WTC11 (cell line): Measurements from ENCODE around the gene BSN. TPM values are rescaled to one million over a fixed set of nuclear protein-coding genes. Genes with fewer than 3 reads are reported as not detected.
A peak's percentile ranks its signal among the peaks of the same experiment; 100 is the strongest.

Experiments
- ATAC-seq: fragments of 200-7000 bp; cut with Tn5 transposase; 2 replicates; pipeline ENCODE4 v1.10.0; 2021; ENCODE audit warnings: mild to moderate bottlenecking, moderate library complexity
- CTCF ChIA-PET: fragments of 300-600 bp; sonication (Branson Sonifier 250); formaldehyde crosslinking; loops from one replicate; lab custom pipeline; 2021; ENCODE audit warnings: antibody characterized with exemption; lab: Charles Lee
- POLR2A ChIA-PET: fragments of 350-600 bp; sonication (Branson Sonifier 250); formaldehyde crosslinking; loops from one replicate; lab custom pipeline; 2021; ENCODE audit warnings: antibody characterized with exemption; lab: Charles Lee
- DNase-seq: peaks from one replicate; pipeline ENCODE4 v3.0.0; 2021; ENCODE audit warnings: low spot score
- H3K27ac Mint-ChIP-seq: 2 replicates; pipeline ENCODE4 v1.8.0; 2021; ENCODE audit warnings: mixed read lengths
- H3K27me3 Mint-ChIP-seq: 2 replicates; pipeline ENCODE4 v1.8.0; 2021; ENCODE audit warnings: low read depth, mild to moderate bottlenecking, moderate library complexity, mixed read lengths
- H3K36me3 Mint-ChIP-seq: 2 replicates; pipeline ENCODE4 v1.8.0; 2021; ENCODE audit warnings: mixed read lengths
- H3K4me1 Mint-ChIP-seq: 2 replicates; pipeline ENCODE4 v1.8.0; 2022; ENCODE audit warnings: mixed read lengths
- H3K4me3 Mint-ChIP-seq: 2 replicates; pipeline ENCODE4 v1.8.0; 2021; ENCODE audit warnings: mild to moderate bottlenecking, moderate library complexity, mixed read lengths
- H3K9me3 Mint-ChIP-seq: 2 replicates; pipeline ENCODE4 v1.8.0; 2021; ENCODE audit warnings: mixed read lengths
- ATF1 ChIP-seq: sonication (generic); formaldehyde crosslinking; IDR thresholded peaks from 2 replicates; pipeline ENCODE4 v1.8.1; 2023; ENCODE audit warnings: mild to moderate bottlenecking, moderate library complexity, missing genetic modification reagents
- CBFB ChIP-seq: sonication (generic); formaldehyde crosslinking; IDR thresholded peaks from 2 replicates; pipeline ENCODE4 v1.8.1; 2022; ENCODE audit warnings: mild to moderate bottlenecking, low read depth, missing genetic modification reagents
- CREB1 ChIP-seq: sonication (generic); formaldehyde crosslinking; IDR thresholded peaks from 2 replicates; pipeline ENCODE4 v1.8.0; 2023; ENCODE audit warnings: mild to moderate bottlenecking, missing genetic modification reagents
- ELF4 ChIP-seq: sonication (generic); formaldehyde crosslinking; IDR thresholded peaks from 2 replicates; pipeline ENCODE4 v1.8.1; 2022; ENCODE audit warnings: low read depth, mild to moderate bottlenecking, moderate library complexity, missing genetic modification reagents
- ESRRA ChIP-seq: sonication (generic); formaldehyde crosslinking; IDR thresholded peaks from 2 replicates; pipeline ENCODE4 v1.8.1; 2022; ENCODE audit warnings: mild to moderate bottlenecking, missing genetic modification reagents, borderline replicate concordance
- ETV6 ChIP-seq: sonication (generic); formaldehyde crosslinking; IDR thresholded peaks from 2 replicates; pipeline ENCODE4 v1.8.1; 2022; ENCODE audit warnings: mild to moderate bottlenecking, missing genetic modification reagents
- FOXJ3 ChIP-seq: sonication (generic); formaldehyde crosslinking; IDR thresholded peaks from 2 replicates; pipeline ENCODE4 v1.9.0; 2021; ENCODE audit warnings: missing genetic modification reagents, mild to moderate bottlenecking, borderline replicate concordance
- FOXP1 ChIP-seq: sonication (generic); formaldehyde crosslinking; IDR thresholded peaks from 2 replicates; pipeline ENCODE4 v1.8.0; 2022; ENCODE audit warnings: missing genetic modification reagents, mild to moderate bottlenecking, moderate library complexity, borderline replicate concordance
- JUN ChIP-seq: sonication (generic); formaldehyde crosslinking; IDR thresholded peaks from 2 replicates; pipeline ENCODE4 v1.8.0; 2023; ENCODE audit warnings: mild to moderate bottlenecking, missing genetic modification reagents
- MYBL2 ChIP-seq: sonication (generic); formaldehyde crosslinking; IDR thresholded peaks from 2 replicates; pipeline ENCODE4 v1.8.1; 2023; ENCODE audit warnings: mild to moderate bottlenecking, moderate library complexity, missing genetic modification reagents
- NFYB ChIP-seq: sonication (generic); formaldehyde crosslinking; conservative IDR thresholded peaks from 2 replicates; pipeline ENCODE4 v1.8.0; 2022; ENCODE audit warnings: low read depth, missing genetic modification reagents
- NR2C2 ChIP-seq: sonication (generic); formaldehyde crosslinking; IDR thresholded peaks from 2 replicates; pipeline ENCODE4 v1.8.0; 2022; ENCODE audit warnings: mild to moderate bottlenecking, missing genetic modification reagents
- PRRX2 ChIP-seq: fragments of 250-450 bp; sonication (Bioruptor Pico); IDR thresholded peaks from 2 replicates; pipeline ENCODE4 v1.8.0; 2021; ENCODE audit warnings: mild to moderate bottlenecking
- RELA ChIP-seq: sonication (generic); formaldehyde crosslinking; IDR thresholded peaks from 2 replicates; pipeline ENCODE4 v1.8.1; 2022; ENCODE audit warnings: missing genetic modification reagents, mild to moderate bottlenecking, borderline replicate concordance
- SMAD3 ChIP-seq: sonication (generic); formaldehyde crosslinking; IDR thresholded peaks from 2 replicates; pipeline ENCODE4 v1.8.0; 2022; ENCODE audit warnings: missing genetic modification reagents, mild to moderate bottlenecking, borderline replicate concordance
- SMAD4 ChIP-seq: sonication (generic); formaldehyde crosslinking; IDR thresholded peaks from 2 replicates; pipeline ENCODE4 v1.8.0; 2022; ENCODE audit warnings: mild to moderate bottlenecking, missing genetic modification reagents
- SP1 ChIP-seq: sonication (generic); formaldehyde crosslinking; conservative IDR thresholded peaks from 2 replicates; pipeline ENCODE4 v1.8.1; 2022; ENCODE audit warnings: missing genetic modification reagents
- TCF7 ChIP-seq: sonication (generic); formaldehyde crosslinking; IDR thresholded peaks from 2 replicates; pipeline ENCODE4 v1.8.0; 2022; ENCODE audit warnings: mild to moderate bottlenecking, low read depth, missing genetic modification reagents, moderate library complexity
- TEAD1 ChIP-seq: sonication (generic); formaldehyde crosslinking; IDR thresholded peaks from 2 replicates; pipeline ENCODE4 v1.8.0; 2022; ENCODE audit warnings: mild to moderate bottlenecking, missing genetic modification reagents
- TEAD4 ChIP-seq: sonication (generic); formaldehyde crosslinking; IDR thresholded peaks from 2 replicates; pipeline ENCODE4 v1.8.0; 2022; ENCODE audit warnings: mild to moderate bottlenecking, missing genetic modification reagents
- ZNF219 ChIP-seq: sonication (generic); formaldehyde crosslinking; IDR thresholded peaks from 2 replicates; pipeline ENCODE4 v1.8.0; 2023; ENCODE audit warnings: missing genetic modification reagents, mild to moderate bottlenecking, borderline replicate concordance
- ZNF232 ChIP-seq: sonication (generic); formaldehyde crosslinking; IDR thresholded peaks from 2 replicates; pipeline ENCODE4 v1.8.0; 2022; ENCODE audit warnings: mild to moderate bottlenecking, missing genetic modification reagents
- ZNF263 ChIP-seq: sonication (generic); formaldehyde crosslinking; IDR thresholded peaks from 2 replicates; pipeline ENCODE4 v1.8.1; 2022; ENCODE audit warnings: low read depth, mild to moderate bottlenecking, moderate library complexity, missing genetic modification reagents
- ZNF317 ChIP-seq: sonication (generic); formaldehyde crosslinking; IDR thresholded peaks from 2 replicates; pipeline ENCODE4 v1.8.1; 2023; ENCODE audit warnings: low read depth, mild to moderate bottlenecking, moderate library complexity, missing genetic modification reagents, borderline replicate concordance
- ZNF416 ChIP-seq: fragments of 250-450 bp; sonication (Bioruptor Pico); IDR thresholded peaks from 2 replicates; pipeline ENCODE4 v1.9.0; 2021; ENCODE audit warnings: mild to moderate bottlenecking, inconsistent platforms
- ZNF423 ChIP-seq: fragments of 250-450 bp; sonication (Bioruptor Pico); IDR thresholded peaks from 2 replicates; pipeline ENCODE4 v2.1.2; 2022; ENCODE audit warnings: mild to moderate bottlenecking, moderate library complexity
- total RNA-seq: library from RNA; stranded (reverse); gene quantifications from 3 replicates; pipeline ENCODE4 v1.2.3, GENCODE V29; 2021
- TF ChIP-seq, protein P1 (sequence below): fragments of 250-450 bp; sonication (Bioruptor Pico); IDR thresholded peaks from 2 replicates; pipeline ENCODE4 v2.1.2; 2022; ENCODE audit warnings: mild to moderate bottlenecking, moderate library complexity
- TF ChIP-seq, protein P2 (sequence below): sonication (generic); formaldehyde crosslinking; IDR thresholded peaks from 2 replicates; pipeline ENCODE4 v1.8.1; 2023; ENCODE audit warnings: mild to moderate bottlenecking, missing genetic modification reagents
- TF ChIP-seq, protein P3 (sequence below): sonication (generic); formaldehyde crosslinking; IDR thresholded peaks from 2 replicates; pipeline ENCODE4 v1.8.1; 2022; ENCODE audit warnings: mild to moderate bottlenecking, moderate library complexity, missing genetic modification reagents
- TF ChIP-seq, protein P4 (sequence below): sonication (generic); formaldehyde crosslinking; IDR thresholded peaks from 2 replicates; pipeline ENCODE4 v1.8.1; 2023; ENCODE audit warnings: mild to moderate bottlenecking, moderate library complexity, missing genetic modification reagents
- TF ChIP-seq, protein P5 (sequence below): sonication (generic); formaldehyde crosslinking; IDR thresholded peaks from 2 replicates; pipeline ENCODE4 v1.8.0; 2022; ENCODE audit warnings: mild to moderate bottlenecking, missing genetic modification reagents

Gene BSN
- total RNA-seq, 1 experiment from 2014 or later = 2.8 TPM

DNA sequence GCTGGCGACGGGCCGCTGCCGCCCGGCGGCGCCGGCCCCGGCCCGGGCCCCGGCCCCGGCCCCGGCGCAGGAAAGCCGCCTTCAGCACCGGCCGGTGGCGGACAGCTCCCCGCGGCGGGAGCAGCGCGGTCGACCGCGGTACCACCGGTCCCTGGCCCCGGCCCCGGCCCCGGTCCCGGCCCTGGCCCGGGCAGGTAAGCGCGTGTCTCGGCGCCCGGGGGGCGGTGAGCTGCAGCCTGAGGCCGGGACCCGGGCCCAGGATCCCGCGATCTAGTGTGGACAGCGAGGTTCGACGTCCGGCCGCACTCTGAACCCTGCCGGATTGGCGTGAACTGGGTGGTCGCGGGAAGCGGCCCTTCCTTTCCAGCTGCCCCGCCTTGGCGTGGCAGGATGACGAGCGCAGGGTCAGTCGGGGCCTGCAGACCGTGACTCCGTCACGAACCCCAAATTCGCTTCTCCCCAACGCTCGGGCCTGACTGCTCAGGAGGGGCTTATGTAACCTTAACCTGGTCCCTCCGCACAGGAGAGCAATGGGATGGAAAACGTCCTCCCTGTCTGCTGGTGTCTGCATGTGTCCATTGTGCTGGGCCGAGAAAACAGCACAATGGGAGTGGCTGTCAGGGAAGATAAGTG, 472 bp downstream of the BSN start:
- peaks cover 7% of the 10 kb centered on the region for H3K9me3 Mint-ChIP-seq
- H3K4me1 Mint-ChIP-seq = peaks cover 17% of the 10 kb centered on the region
- ATAC-seq = peak; percentile 66
- DNase-seq = peak; percentile 72
- ChIA-PET POLR2A (interaction anchor here (1.2 to 2.3 kb wide), 2 partner anchors 15 to 214 kb away, joined by 3 to 14 read pairs; partner anchors contain the start of gene USP4), CTCF (interaction anchor here (0.7 to 5.3 kb wide), 8 partner anchors 9 to 548 kb away, joined by 3 to 70 read pairs (median 6); partner anchors contain the start of gene WDR6)
- H3K36me3 Mint-ChIP-seq = no peaks in the 10 kb centered on the region
- peak overlapping the region; percentile 72 for H3K4me3 Mint-ChIP-seq
- peaks cover 25% of the 10 kb centered on the region for H3K27me3 Mint-ChIP-seq
- H3K27ac Mint-ChIP-seq = no peak overlapping the region
- TF ChIP-seq, protein P1, sequence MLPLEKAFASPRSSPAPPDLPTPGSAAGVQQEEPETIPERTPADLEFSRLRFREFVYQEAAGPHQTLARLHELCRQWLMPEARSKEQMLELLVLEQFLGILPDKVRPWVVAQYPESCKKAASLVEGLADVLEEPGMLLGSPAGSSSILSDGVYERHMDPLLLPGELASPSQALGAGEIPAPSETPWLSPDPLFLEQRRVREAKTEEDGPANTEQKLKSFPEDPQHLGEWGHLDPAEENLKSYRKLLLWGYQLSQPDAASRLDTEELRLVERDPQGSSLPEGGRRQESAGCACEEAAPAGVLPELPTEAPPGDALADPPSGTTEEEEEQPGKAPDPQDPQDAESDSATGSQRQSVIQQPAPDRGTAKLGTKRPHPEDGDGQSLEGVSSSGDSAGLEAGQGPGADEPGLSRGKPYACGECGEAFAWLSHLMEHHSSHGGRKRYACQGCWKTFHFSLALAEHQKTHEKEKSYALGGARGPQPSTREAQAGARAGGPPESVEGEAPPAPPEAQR (CRISPR knock-in tag) = no peak
- TF ChIP-seq TEAD4 (CRISPR knock-in tag) (peak; percentile 51; the same call in 1 of the 2 replicates), CREB1 (CRISPR knock-in tag) (0 out of 2 replicates have a peak, but pooled peaks have one; percentile 26), TEAD1 (CRISPR knock-in tag) (peak; percentile 77; the same call in 1 of the 2 replicates), SP1 (peak; percentile 40; the same call in 1 of the 2 replicates), NR2C2 (CRISPR knock-in tag) (peak; percentile 11), ZNF317 (CRISPR knock-in tag) (peak; percentile 35; the same call in 1 of the 2 replicates), ZNF219 (CRISPR knock-in tag) (peak; percentile 90; the same call in 1 of the 2 replicates), NFYB (CRISPR knock-in tag) (peak; percentile 27), RELA (CRISPR knock-in tag) (peak; percentile 54; the same call in 1 of the 2 replicates), ELF4 (CRISPR knock-in tag) (peak; percentile 93; the same call in 1 of the 2 replicates), ZNF263 (CRISPR knock-in tag) (no peak), CBFB (CRISPR knock-in tag) (no peak), ATF1 (CRISPR knock-in tag) (peak; percentile 73; the same call in 1 of the 2 replicates), SMAD4 (peak; percentile 77; the same call in 1 of the 2 replicates), ETV6 (CRISPR knock-in tag) (0 out of 2 replicates have a peak, but pooled peaks have one; percentile 18), MYBL2 (CRISPR knock-in tag) (0 out of 2 replicates have a peak, but pooled peaks have one; percentile 72), FOXP1 (CRISPR knock-in tag) (peak; percentile 79; the same call in 1 of the 2 replicates), SMAD3 (CRISPR knock-in tag) (0 out of 2 replicates have a peak, but pooled peaks have one; percentile 48), TCF7 (peak; percentile 66; the same call in 1 of the 2 replicates), ZNF416 (CRISPR knock-in tag) (no peak), ZNF232 (CRISPR knock-in tag) (peak; percentile 92; the same call in 1 of the 2 replicates), PRRX2 (no peak), FOXJ3 (CRISPR knock-in tag) (no peak), ZNF423 (CRISPR knock-in tag) (no peak), ESRRA (CRISPR knock-in tag) (peak; percentile 56; the same call in 1 of the 2 replicates), JUN (peak; percentile 96)
- TF ChIP-seq, protein P2, sequence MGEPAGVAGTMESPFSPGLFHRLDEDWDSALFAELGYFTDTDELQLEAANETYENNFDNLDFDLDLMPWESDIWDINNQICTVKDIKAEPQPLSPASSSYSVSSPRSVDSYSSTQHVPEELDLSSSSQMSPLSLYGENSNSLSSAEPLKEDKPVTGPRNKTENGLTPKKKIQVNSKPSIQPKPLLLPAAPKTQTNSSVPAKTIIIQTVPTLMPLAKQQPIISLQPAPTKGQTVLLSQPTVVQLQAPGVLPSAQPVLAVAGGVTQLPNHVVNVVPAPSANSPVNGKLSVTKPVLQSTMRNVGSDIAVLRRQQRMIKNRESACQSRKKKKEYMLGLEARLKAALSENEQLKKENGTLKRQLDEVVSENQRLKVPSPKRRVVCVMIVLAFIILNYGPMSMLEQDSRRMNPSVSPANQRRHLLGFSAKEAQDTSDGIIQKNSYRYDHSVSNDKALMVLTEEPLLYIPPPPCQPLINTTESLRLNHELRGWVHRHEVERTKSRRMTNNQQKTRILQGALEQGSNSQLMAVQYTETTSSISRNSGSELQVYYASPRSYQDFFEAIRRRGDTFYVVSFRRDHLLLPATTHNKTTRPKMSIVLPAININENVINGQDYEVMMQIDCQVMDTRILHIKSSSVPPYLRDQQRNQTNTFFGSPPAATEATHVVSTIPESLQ (CRISPR knock-in tag) = 0 out of 2 replicates have a peak, but pooled peaks have one; percentile 44
- TF ChIP-seq, protein P3, sequence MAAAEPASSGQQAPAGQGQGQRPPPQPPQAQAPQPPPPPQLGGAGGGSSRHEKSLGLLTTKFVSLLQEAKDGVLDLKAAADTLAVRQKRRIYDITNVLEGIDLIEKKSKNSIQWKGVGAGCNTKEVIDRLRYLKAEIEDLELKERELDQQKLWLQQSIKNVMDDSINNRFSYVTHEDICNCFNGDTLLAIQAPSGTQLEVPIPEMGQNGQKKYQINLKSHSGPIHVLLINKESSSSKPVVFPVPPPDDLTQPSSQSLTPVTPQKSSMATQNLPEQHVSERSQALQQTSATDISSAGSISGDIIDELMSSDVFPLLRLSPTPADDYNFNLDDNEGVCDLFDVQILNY (CRISPR knock-in tag) = 0 out of 2 replicates have a peak, but pooled peaks have one; percentile 35
- TF ChIP-seq, protein P4, sequence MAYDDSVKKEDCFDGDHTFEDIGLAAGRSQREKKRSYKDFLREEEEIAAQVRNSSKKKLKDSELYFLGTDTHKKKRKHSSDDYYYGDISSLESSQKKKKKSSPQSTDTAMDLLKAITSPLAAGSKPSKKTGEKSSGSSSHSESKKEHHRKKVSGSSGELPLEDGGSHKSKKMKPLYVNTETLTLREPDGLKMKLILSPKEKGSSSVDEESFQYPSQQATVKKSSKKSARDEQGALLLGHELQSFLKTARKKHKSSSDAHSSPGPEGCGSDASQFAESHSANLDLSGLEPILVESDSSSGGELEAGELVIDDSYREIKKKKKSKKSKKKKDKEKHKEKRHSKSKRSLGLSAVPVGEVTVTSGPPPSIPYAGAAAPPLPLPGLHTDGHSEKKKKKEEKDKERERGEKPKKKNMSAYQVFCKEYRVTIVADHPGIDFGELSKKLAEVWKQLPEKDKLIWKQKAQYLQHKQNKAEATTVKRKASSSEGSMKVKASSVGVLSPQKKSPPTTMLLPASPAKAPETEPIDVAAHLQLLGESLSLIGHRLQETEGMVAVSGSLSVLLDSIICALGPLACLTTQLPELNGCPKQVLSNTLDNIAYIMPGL = peak; percentile 68
- TF ChIP-seq, protein P5, sequence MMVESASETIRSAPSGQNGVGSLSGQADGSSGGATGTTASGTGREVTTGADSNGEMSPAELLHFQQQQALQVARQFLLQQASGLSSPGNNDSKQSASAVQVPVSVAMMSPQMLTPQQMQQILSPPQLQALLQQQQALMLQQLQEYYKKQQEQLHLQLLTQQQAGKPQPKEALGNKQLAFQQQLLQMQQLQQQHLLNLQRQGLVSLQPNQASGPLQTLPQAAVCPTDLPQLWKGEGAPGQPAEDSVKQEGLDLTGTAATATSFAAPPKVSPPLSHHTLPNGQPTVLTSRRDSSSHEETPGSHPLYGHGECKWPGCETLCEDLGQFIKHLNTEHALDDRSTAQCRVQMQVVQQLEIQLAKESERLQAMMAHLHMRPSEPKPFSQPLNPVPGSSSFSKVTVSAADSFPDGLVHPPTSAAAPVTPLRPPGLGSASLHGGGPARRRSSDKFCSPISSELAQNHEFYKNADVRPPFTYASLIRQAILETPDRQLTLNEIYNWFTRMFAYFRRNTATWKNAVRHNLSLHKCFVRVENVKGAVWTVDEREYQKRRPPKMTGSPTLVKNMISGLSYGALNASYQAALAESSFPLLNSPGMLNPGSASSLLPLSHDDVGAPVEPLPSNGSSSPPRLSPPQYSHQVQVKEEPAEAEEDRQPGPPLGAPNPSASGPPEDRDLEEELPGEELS = peak; percentile 83
